Astrocyte (in vitro differentiated cells and primary cell): Measurements from ENCODE around the gene RHEBL1. TPM values are rescaled to one million over a fixed set of nuclear protein-coding genes. Genes with fewer than 3 reads are reported as not detected.
A peak's percentile ranks its signal among the peaks of the same experiment; 100 is the strongest.

Experiments
- DNase-seq: peaks from one replicate; pipeline ENCODE4 v3.0.0-alpha.2; 2010; ENCODE audit warnings: low read depth
- FAIRE-seq: peaks from 2 replicates; lab custom pipeline; 2011; peaks lifted over from hg19 to GRCh38; lab: Jason Lieb, UNC
- H2AFZ ChIP-seq: 2 replicates; pipeline ENCODE4 v1.6.0; 2012; ENCODE audit warnings: low read depth, low read length, inconsistent platforms
- H3K27ac ChIP-seq: 2 replicates; pipeline ENCODE4 v1.5.1; 2011; ENCODE audit warnings: low read depth, low read length, inconsistent platforms
- H3K27me3 ChIP-seq: 2 replicates; pipeline ENCODE4 v1.6.0; 2011; ENCODE audit warnings: low read length, inconsistent platforms; ENCODE audit not compliant: insufficient read depth
- H3K36me3 ChIP-seq: 2 replicates; pipeline ENCODE4 v1.5.1; 2011; ENCODE audit warnings: low read length, inconsistent platforms; ENCODE audit not compliant: insufficient read depth
- H3K4me1 ChIP-seq: 2 replicates; pipeline ENCODE4 v1.5.1; 2011; ENCODE audit warnings: low read length, inconsistent platforms; ENCODE audit not compliant: insufficient read depth
- H3K4me2 ChIP-seq: 2 replicates; pipeline ENCODE4 v1.6.0; 2012; ENCODE audit warnings: low read length, inconsistent platforms
- H3K4me3 ChIP-seq: 2 replicates; pipeline ENCODE4 v1.5.1; 2011; ENCODE audit warnings: low read depth, mild to moderate bottlenecking, low read length, inconsistent platforms; ENCODE audit not compliant: insufficient read depth
- H3K79me2 ChIP-seq: 2 replicates; pipeline ENCODE4 v1.6.0; 2012; ENCODE audit warnings: mild to moderate bottlenecking, low read length, inconsistent platforms; ENCODE audit not compliant: insufficient read depth
- H3K9ac ChIP-seq: 2 replicates; pipeline ENCODE4 v1.6.0; 2012; ENCODE audit warnings: mild to moderate bottlenecking, low read length, inconsistent platforms
- H3K9me3 ChIP-seq: 2 replicates; pipeline ENCODE4 v1.5.1; 2012; ENCODE audit warnings: low read depth, mild to moderate bottlenecking, low read length, inconsistent platforms; ENCODE audit not compliant: insufficient read depth
- H4K20me1 ChIP-seq: 2 replicates; pipeline ENCODE4 v1.6.0; 2012; ENCODE audit warnings: low read length, inconsistent platforms; ENCODE audit not compliant: insufficient read depth
- H3K27ac Mint-ChIP-seq: one replicate; pipeline ENCODE4 v1.8.0; 2021; ENCODE audit warnings: mild to moderate bottlenecking, mixed read lengths; ENCODE audit not compliant: unreplicated experiment
- H3K27me3 Mint-ChIP-seq: one replicate; pipeline ENCODE4 v1.8.0; 2021; ENCODE audit warnings: low read depth, mixed read lengths; ENCODE audit not compliant: unreplicated experiment
- H3K36me3 Mint-ChIP-seq: one replicate; pipeline ENCODE4 v1.8.0; 2021; ENCODE audit warnings: low read depth, mixed read lengths; ENCODE audit not compliant: unreplicated experiment
- H3K4me1 Mint-ChIP-seq: one replicate; pipeline ENCODE4 v1.8.0; 2021; ENCODE audit warnings: low read depth, mixed read lengths; ENCODE audit not compliant: unreplicated experiment
- H3K4me3 Mint-ChIP-seq: one replicate; pipeline ENCODE4 v1.8.0; 2021; ENCODE audit warnings: mild to moderate bottlenecking, moderate library complexity, mixed read lengths; ENCODE audit not compliant: unreplicated experiment
- H3K9me3 Mint-ChIP-seq: one replicate; pipeline ENCODE4 v1.8.0; 2021; ENCODE audit warnings: mild to moderate bottlenecking, mixed read lengths; ENCODE audit not compliant: unreplicated experiment
- CTCF ChIP-seq: IDR thresholded peaks from 2 replicates; pipeline ENCODE4 v1.5.1; 2011; ENCODE audit warnings: low read depth, mild to moderate bottlenecking, inconsistent platforms, low read length, moderate library complexity; ENCODE audit not compliant: insufficient read depth
- EZH2 ChIP-seq: IDR thresholded peaks from 2 replicates; pipeline ENCODE4 v1.6.1; 2012; ENCODE audit warnings: mild to moderate bottlenecking, low read length, inconsistent platforms; ENCODE audit not compliant: insufficient read depth
- total RNA-seq: library from RNA; stranded (reverse); gene quantifications from 2 replicates; pipeline ENCODE4 v1.2.1, GENCODE V29; 2021

Gene RHEBL1
- total RNA-seq, 1 donor from 2014 or later: 1.3 TPM

GRCh38 chr12:49108958-49109404, 39.2 kb upstream of the RHEBL1 start:
- H3K4me3 Mint-ChIP-seq: peak overlapping the region; percentile 97
- peak overlapping the region; percentile 92 for H3K4me2 ChIP-seq
- H3K4me3 ChIP-seq: peak overlapping the region; percentile 78
- H3K4me1 ChIP-seq: peaks cover 21% of the 10 kb centered on the region
- H3K27me3 Mint-ChIP-seq: no peaks in the 10 kb centered on the region
- TF ChIP-seq CTCF: no peak
- TF ChIP-seq EZH2: no peak
- peak overlapping the region; percentile 95 for H3K9ac ChIP-seq
- H3K36me3 ChIP-seq: peaks cover under 1% of the 10 kb centered on the region
- peaks cover 23% of the 10 kb centered on the region for H3K36me3 Mint-ChIP-seq
- peaks cover 53% of the 10 kb centered on the region for H3K79me2 ChIP-seq
- H2AFZ ChIP-seq: no peak overlapping the region
- H3K27ac Mint-ChIP-seq: no peak overlapping the region
- H3K9me3 ChIP-seq: no peaks in the 10 kb centered on the region
- FAIRE-seq: no peak
- H3K9me3 Mint-ChIP-seq: peaks cover 6% of the 10 kb centered on the region
- peaks cover 54% of the 10 kb centered on the region for H4K20me1 ChIP-seq
- H3K4me1 Mint-ChIP-seq: peaks cover 12% of the 10 kb centered on the region
- DNase-seq: no peak
- H3K27ac ChIP-seq: no peak overlapping the region
- no peaks in the 10 kb centered on the region for H3K27me3 ChIP-seq

DNA sequence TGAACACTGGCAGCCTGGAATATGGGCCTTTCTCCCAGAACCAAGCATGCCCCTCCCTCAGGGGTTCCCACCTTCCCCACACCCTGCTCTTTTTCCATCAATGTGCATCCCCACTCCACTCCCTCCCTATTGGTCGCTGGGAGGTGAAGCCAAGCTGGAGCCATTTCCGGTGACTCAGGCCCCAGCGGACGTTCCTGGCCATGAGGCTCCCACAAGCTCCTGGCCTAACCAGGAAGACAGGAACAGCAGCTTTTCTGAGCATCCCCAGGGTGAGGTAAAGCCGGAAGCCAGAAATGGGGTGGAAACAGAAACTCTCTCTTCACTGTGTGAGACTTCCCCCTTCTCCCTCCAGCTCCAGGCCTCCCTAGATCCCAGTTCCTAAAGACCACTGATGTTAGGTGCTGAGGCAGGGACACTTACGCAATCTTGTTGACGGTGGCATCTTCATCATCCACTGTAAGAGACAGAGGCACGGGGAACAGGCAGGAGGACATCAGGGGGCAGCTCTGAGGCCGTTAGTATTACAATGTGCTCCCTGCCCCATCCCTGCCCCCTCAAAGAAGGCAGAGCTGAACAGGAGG, 35.8 kb upstream of the RHEBL1 start:
- peaks cover 21% of the 10 kb centered on the region for H3K4me1 ChIP-seq
- H3K4me2 ChIP-seq: peak overlapping the region; percentile 46
- TF ChIP-seq EZH2 (no peak), CTCF (no peak)
- peaks cover 7% of the 10 kb centered on the region for H3K4me1 Mint-ChIP-seq
- peaks cover 55% of the 10 kb centered on the region for H3K79me2 ChIP-seq
- no peak overlapping the region for H2AFZ ChIP-seq
- peaks cover 77% of the 10 kb centered on the region for H4K20me1 ChIP-seq
- peak overlapping the region; percentile 31 for H3K27ac ChIP-seq
- no peaks in the 10 kb centered on the region for H3K9me3 ChIP-seq
- FAIRE-seq (no peak), DNase-seq (no peak)
- peaks cover 31% of the 10 kb centered on the region for H3K36me3 ChIP-seq
- H3K4me3 Mint-ChIP-seq: no peak overlapping the region
- H3K27ac Mint-ChIP-seq: no peak overlapping the region
- peak overlapping the region; percentile 52 for H3K9ac ChIP-seq
- H3K4me3 ChIP-seq: no peak overlapping the region
- H3K9me3 Mint-ChIP-seq: peaks cover 2% of the 10 kb centered on the region
- H3K27me3 ChIP-seq: no peaks in the 10 kb centered on the region
- H3K27me3 Mint-ChIP-seq: no peaks in the 10 kb centered on the region
- peaks cover 30% of the 10 kb centered on the region for H3K36me3 Mint-ChIP-seq

- no peak for FAIRE-seq
- no peaks in the 10 kb centered on the region for H3K9me3 ChIP-seq
- H3K9ac ChIP-seq: no peak overlapping the region
- Mint-ChIP-seq H3K4me1 (peaks cover 7% of the 10 kb centered on the region), H3K36me3 (peaks cover 29% of the 10 kb centered on the region), H3K4me3 (no peak overlapping the region), H3K27me3 (no peaks in the 10 kb centered on the region), H3K27ac (no peak overlapping the region), H3K9me3 (peaks cover 2% of the 10 kb centered on the region)
- peaks cover 76% of the 10 kb centered on the region for H4K20me1 ChIP-seq
- no peak overlapping the region for H3K4me2 ChIP-seq
- H3K4me3 ChIP-seq: no peak overlapping the region
- H3K27me3 ChIP-seq: no peaks in the 10 kb centered on the region
- peaks cover 36% of the 10 kb centered on the region for H3K36me3 ChIP-seq
- no peak for DNase-seq
- H3K4me1 ChIP-seq: peaks cover 21% of the 10 kb centered on the region
- peaks cover 48% of the 10 kb centered on the region for H3K79me2 ChIP-seq
- no peak overlapping the region for H3K27ac ChIP-seq
- no peak overlapping the region for H2AFZ ChIP-seq
- TF ChIP-seq CTCF (no peak), EZH2 (no peak)
Measured at GRCh38 chr12:49104822-49105221, 35.0 kb upstream of the RHEBL1 start.
